Jurkat, Clone E6-1 (cell line): ENCODE data around the gene TMEM190. TPM values are rescaled to one million over a fixed set of nuclear protein-coding genes. Genes with fewer than 3 reads are reported as not detected.
"Not testable (repeated sequence)": the region's sequence is repeated elsewhere in the genome, so short reads cannot be mapped to it uniquely, and the experiment has no call there.

ENCODE experiments used
- DNase-seq: peaks from one replicate; pipeline ENCODE4 v3.0.0-alpha.2; 2011; ENCODE audit warnings: low read depth, low spot score
- H3K4me3 ChIP-seq: 2 replicates; pipeline ENCODE4 v1.5.1; 2011; ENCODE audit warnings: mild to moderate bottlenecking, low read length, control low read depth, moderate library complexity
- polyA plus RNA-seq: library from polyadenylated mRNA; unstranded; fragments of >200 nt; gene quantifications from one replicate; pipeline ENCODE4 v1.2.1, GENCODE V29; 2012; ENCODE audit warnings: missing spikeins; ENCODE audit not compliant: insufficient read length, insufficient read depth

Gene TMEM190
- polyA plus RNA-seq = not detected

DNA sequence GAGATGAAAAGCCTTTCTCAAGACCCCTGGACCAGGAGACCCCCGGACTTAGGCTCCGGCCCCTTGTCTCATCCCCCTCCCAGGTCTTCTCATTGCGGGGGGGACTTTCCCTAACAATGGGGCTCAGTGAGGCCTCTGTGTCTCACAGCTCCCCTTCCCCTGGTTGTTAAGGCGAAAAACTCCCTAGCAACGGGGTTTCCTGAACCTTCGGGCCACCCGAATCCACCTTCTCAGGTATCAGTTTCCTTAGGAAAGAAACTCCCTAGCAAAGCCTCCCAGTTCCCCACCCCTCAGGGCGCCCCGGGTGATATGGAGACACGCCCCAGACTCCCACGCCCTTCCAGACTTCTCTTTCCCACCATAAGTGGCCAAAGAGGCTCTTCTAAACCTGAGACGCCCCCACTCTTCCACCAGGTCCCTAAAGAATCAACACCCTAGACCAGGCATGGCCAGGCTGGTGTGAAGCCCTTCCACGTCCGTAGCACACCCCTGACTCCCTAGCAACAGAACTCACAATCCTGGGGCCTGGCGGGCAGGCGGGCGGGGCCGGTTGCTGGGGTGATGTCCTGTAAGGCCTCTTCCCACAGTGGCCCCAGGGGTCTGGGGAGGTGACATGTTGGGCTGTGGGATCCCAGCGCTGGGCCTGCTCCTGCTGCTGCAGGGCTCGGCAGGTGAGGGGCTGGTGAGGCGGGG lies at the start of gene TMEM190:
Gene TMEM190 (plus strand): TSS at position 586 of the 693 bp plus-strand sequence. CDS start 28 bp downstream, at position 614.
- no peak within 1 kb of the TSS for H3K4me3 ChIP-seq

DNA sequence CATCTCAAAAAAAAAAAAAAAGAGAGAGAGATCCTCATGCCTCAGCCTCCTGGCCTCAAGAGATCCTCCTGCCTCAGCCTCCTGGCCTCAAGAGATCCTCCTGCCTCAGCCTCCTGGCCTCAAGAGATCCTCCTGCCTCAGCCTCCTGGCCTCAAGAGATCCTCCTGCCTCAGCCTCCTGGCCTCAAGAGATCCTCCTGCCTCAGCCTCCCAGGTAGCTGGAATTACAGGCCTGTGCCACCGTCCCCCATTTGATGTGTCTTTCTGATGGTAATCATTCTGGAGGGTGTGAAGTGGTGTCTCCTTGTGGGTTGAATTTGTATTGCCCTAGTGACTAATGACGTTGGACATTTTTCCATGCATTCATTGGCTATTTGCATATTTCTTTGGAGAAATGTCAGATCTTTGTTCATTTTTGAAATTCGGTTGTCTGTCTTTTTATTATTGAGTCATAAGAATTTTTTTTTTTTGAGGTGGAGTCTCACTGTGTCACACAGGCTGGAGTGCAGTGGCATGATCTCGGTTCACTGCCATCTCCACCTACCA lies 47.8 kb upstream of the TMEM190 start:
- DNase-seq = peak; percentile 71
- H3K4me3 ChIP-seq = not testable (repeated sequence)

More for the DNA sequence above, at the start of gene TMEM190:
- DNase-seq = no peak

GRCh38 chr19:55329791-55330190 lies 46.8 kb upstream of the TMEM190 start:
- DNase-seq, H3K4me3 ChIP-seq: not testable (repeated sequence)

GRCh38 chr19:55333870-55334269 lies 42.8 kb upstream of the TMEM190 start:
- DNase-seq = no peak
- H3K4me3 ChIP-seq = no peak overlapping the region

DNA sequence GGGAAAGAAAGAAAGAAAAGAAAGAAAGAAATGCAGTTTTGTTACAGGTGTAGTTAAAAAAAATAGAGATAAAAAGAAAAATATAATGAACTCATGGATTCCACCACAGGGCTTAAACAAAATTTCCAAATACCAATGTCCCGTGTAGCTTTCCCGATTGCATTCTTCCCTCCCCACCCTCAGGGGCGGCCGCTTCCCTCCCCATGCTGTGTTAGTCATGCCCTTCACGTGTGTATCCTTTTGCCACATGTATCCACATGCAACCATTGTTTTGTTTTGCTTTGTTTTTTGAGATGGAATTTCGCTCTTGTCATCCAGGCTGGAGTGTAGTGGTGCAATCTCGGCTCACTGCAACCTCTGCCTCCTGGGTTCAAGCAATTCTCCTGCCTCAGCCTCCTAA lies 40.5 kb upstream of the TMEM190 start:
- no peak overlapping the region for H3K4me3 ChIP-seq
- no peak for DNase-seq

- peak within 1 kb of the TSS; percentile 86 for H3K4me3 ChIP-seq
- DNase-seq = peak; percentile 100
Measured at GRCh38 chr19:55339105-55339888, 37.3 kb upstream of the TMEM190 start, which contains the start of gene KMT5C. Gene KMT5C (plus strand): TSS chr19:55339876. CDS start chr19:55341937, 2,061 bp downstream.

- H3K4me3 ChIP-seq = peak overlapping the region; percentile 86
- DNase-seq = no peak
Measured at GRCh38 chr19:55339889-55340783, 36.5 kb upstream of the TMEM190 start.

DNA sequence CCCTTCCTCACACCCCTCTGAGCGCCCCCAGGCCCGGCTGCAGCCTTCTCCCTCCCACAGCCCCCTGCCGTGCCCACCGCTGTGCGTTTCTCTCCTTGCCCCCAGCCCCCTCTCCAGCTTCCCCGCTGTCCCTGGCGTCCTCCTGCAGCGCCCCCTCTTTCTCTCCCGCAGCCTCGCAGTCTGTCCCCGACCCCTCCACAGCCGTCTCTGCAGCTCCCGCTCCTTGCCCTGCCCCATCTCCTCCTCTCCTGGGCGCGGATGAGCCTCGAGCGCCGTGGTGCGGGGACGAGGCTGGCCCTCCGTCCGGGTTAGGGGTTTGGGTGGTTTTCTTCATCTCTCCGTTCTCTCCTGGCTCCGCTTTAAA lies 35.9 kb upstream of the TMEM190 start:
- no peak for DNase-seq
- H3K4me3 ChIP-seq = peak overlapping the region; percentile 86

- peak; percentile 36 for DNase-seq
- peak overlapping the region; percentile 86 for H3K4me3 ChIP-seq
Measured at GRCh38 chr19:55341171-55341588, 35.4 kb upstream of the TMEM190 start.

DNA sequence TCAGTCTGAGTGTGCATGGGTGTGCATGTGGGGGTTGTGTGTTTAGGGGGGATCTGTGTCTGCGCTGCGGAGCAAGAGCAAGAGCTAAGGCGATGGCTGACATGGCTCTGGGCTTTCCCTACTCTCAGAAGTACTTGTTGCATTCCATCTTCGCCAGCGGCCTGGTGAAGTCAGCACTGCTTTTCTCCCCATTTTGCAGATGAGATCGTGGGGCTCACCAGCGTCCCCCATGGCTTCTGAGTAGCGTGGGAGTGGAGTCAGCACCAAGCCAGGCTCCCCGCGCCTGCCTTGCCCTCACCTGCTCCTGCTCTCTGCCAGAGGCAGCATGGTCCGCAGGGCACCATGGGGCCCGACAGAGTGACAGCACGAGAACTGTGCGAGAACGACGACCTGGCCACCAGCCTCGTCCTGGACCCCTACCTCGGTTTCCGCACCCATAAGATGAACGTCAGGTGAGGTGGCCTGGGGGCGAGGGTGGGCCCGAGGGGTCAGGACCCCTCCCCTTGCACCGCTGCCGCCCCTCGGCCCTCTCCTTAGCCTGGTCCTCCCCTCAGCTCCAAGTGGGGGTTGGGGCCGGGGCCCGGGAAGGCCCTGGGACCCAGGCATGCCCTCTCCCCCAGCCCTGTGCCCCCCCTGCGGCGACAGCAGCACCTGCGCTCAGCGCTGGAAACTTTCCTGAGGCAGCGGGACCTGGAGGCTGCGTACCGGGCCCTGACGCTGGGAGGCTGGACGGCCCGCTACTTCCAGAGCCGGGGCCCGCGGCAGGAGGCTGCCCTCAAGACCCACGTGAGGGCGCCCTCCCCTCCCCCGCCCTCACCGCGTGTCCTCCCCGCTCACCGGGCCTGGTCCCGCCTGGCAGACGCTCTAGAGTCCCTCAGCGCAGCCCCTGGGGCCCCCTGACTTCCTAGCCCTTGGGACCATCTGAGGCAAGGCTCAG lies 34.8 kb upstream of the TMEM190 start:
- H3K4me3 ChIP-seq = peak overlapping the region; percentile 86
- DNase-seq = no peak

- DNase-seq = no peak
- no peak overlapping the region for H3K4me3 ChIP-seq
Measured at GRCh38 chr19:55344444-55344843, 32.2 kb upstream of the TMEM190 start.

DNA sequence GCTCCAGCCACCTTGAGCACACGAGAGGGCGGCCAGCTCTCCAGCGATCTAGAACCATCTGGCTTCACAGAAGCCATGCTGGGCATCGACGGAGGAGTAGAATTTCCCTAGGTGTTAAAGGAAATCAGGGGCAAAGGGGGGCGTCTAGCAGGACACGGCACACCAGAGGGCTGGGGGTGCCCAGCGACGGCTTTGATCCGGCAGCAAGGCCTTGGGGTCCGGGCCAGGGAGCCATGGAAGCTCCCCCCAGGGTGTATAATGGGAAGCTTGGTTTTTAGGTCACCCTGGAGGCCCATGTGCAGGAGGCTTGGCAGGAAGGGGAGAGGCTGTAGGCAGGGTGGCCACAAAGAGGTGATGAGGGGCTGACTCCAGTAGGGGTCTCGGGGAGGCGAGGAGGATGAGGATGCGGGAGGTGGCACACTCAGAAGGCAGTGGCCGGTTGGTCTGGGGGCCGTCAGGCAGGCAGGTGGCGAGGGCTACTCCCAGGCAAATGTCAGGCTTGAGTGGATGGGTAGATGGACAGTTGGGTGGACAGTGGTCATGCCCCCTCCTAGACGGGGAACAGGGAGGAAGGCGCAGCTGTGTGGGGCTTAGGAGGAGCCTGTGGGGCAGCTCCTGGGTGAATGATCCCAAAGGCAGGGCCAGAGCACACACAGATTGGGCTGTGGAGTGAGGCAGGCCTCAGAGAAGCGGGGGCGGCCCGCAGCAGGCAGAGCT lies 31.4 kb upstream of the TMEM190 start:
- DNase-seq = no peak
- no peak overlapping the region for H3K4me3 ChIP-seq

- no peak for DNase-seq
- no peak overlapping the region for H3K4me3 ChIP-seq
Measured at GRCh38 chr19:55345818-55346724, 30.6 kb upstream of the TMEM190 start.

GRCh38 chr19:55346725-55347441 lies 29.7 kb upstream of the TMEM190 start:
- no peak for DNase-seq

DNA sequence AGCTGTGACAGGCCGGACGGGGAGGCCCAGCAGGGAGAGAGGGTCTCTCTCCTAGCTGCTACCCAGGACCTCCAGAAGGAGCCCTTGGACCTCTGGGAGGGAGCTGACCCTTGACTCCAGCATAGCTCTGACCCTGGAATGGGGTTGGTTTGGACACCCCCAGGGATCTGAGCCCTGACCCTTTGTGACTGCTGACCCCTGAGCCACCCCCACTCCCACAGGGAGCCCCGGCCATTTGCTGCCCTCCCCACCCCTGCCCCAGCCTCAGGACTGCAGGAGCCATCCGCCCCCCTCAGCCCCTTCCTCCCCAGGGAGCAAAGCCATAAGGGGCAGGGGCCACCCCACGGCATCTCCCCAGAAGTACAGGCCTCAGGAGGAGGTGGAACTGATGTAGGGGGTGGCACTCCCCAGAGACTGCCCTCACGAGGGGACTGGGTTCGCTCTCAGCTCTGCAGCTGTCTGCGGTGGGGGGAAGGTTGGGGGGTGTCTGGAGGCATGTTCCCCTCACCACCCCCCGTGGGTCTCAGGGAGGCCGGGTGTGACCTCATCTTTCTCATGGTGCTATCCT lies 29.1 kb upstream of the TMEM190 start:
- no peak overlapping the region for H3K4me3 ChIP-seq
- no peak for DNase-seq

More at GRCh38 chr19:55346725-55347441, 29.7 kb upstream of the TMEM190 start:
- H3K4me3 ChIP-seq = no peak overlapping the region
